Measurements from ENCODE around the gene IGFL1. TPM values are rescaled to one million over a fixed set of nuclear protein-coding genes. Genes with fewer than 3 reads are reported as not detected.
"Not testable (repeated sequence)": the region's sequence is repeated elsewhere in the genome, so short reads cannot be mapped to it uniquely, and the experiment has no call there.

Gene IGFL1
- total RNA-seq, 1 experiment from 2014 or later, result not detected

DNA sequence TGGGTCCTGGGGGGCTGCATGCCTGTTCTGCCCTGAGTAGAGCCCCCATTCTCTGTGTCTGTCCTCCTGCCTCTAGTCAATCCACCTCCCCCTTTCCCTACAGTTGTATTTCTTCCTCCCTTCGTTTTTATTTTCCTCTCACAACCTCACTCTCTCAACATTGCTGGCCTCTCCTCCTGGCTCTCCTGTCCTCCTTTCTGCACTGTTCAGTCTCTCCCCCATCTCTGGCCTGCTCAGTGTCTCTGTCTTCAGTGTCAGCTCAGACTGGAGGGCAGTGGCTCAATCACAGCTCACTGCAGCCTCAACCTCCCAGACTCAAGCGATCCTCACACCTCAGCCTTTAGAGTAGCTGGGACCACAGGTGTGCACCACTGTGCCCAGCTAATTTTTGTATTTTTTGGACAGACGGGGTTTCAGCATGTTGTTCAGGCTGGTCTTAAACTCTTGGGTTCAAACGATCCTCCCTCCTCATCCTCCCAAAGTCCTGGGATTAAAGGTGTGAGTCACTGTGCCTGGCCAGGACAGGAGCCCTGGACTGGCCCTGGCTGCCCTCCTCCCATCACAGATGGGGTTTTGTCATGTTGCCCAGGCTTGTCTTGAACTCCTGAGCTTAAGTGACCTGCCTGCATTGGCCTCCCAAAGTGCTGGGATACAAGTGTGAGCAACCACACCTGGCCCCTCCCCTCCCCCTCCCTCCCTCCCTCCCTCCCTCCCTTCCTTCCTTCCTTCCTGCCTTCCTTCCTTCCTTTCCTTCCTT, 32.0 kb upstream of the IGFL1 start:
- no peak for DNase-seq (ENCODE audit: low read depth)

GRCh38 chr19:46198756-46199155, 30.8 kb upstream of the IGFL1 start:
- in situ Hi-C loops (cut with HindIII; ENCODE audit: low pct_unique_long_range_greater_than_20kb, low sequenced_read_pairs), result no loop called here
- peak; percentile 70 for DNase-seq (ENCODE audit: low read depth)

More for the DNA sequence above, 32.0 kb upstream of the IGFL1 start:
- in situ Hi-C loops (cut with HindIII; ENCODE audit: low pct_unique_long_range_greater_than_20kb, low sequenced_read_pairs), result no loop called here

DNA sequence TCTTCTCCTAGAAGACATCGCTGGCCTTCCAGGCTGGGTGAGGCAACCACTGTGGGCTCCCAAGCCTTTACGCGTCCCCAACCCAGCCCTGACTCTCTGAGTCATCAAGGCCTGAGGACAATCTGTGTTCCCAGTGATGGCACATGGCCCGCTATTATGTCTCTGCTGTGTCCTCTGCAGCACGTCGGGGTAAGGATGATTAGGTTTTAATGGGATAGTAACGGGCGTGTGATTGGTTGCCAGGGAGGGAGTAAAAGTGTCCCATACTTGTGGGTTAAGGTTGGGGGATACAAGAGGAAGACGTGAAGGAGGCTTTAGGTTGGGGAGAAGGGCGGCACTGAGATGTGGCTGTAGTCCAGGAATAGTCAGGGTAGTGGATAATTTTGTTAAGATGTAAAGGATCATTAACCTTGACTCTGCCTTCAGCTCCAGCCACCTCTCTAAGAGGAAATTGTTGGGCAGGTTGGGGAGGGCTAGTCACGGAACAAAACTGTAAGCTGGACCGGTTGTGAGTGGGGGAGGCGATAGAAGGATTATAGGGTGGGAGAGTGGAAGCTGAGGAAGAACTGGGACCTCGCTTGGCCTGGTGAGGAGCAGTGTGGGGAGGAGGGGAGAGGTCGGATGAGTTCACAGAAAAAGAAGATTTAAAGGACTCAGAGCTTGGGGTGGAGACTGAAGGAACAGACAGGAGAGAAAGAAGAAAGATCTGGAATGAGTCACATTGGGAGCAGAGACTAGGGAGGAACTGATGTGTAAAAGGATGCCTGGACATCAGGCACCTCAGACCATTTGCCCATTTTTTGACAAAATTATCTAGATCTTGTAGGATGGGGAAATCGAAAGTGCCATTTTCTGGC, 27.9 kb upstream of the IGFL1 start:
- in situ Hi-C loops (cut with HindIII; ENCODE audit: low pct_unique_long_range_greater_than_20kb, low sequenced_read_pairs), result no loop called here
- DNase-seq (ENCODE audit: low read depth), result peak; percentile 99

DNA sequence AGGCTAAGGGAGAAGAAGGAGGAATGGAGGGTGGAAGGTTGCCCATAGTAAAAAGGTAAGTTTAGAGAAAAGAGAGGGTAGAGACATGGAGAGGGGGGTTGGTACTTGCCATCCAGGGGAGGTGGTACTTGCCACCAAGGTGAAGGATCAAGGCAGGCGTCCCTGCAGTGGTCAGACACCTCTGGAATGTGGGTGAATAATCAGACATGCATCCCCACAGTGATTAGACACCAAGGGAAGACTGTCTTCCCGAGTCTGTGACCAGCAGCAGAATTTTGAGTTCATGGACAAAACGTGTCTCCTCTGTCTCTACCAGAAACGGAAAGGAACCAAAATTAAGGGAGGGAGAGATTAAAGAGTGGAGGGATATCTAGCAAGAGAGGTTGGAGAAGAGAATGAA, 27.1 kb upstream of the IGFL1 start:
- in situ Hi-C loops (cut with HindIII; ENCODE audit: low pct_unique_long_range_greater_than_20kb, low sequenced_read_pairs), result no loop called here
- peak; percentile 61 for DNase-seq (ENCODE audit: low read depth)

DNA sequence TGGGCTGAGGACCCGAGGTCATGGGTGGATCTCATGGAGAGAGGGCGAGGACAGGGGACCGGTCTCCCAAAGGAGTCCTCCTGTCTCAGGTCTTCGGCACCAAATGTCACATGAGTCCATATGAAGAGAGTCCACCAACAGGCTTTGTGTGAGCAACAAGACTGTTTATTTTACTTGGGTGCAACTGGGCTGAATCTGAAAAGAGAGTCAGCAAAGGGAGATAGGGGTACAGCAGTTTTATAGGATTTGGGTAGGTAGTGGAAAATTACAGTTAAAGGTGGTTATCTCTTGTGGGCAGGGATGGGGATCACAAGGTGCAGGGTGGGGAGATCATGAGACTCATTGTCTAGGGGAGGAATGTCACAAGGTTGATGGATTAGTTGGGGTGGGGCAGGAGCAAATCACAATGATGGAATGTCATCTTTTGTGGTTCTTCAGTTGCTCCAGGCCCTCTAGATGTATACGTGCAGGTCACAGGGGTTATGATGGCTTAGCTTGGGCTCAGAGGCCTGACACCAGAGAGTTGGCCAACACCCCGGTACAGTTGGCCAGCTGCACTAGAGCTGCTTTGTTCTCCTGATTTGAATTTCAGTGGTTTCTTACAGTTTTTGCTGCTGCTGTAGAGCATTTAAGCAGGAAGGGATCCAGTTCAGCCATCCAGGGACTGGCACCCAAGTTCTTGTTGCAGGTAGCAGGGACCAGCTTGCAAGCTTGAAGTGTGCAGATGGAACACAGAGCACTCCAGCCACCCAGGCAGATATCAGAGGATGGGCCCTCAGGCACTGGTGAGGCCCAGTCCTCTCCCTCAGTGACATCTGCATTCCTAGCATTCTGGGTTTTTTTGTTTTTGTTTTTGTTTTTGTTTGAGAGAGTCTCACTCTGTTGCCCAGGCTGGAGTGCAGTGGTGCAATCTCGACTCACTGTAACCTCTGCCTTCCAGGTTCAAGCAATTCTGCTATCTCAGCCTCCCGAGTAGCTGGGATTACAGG, 26.4 kb upstream of the IGFL1 start:
- DNase-seq (ENCODE audit: low read depth), result peak; percentile 92
- in situ Hi-C loops (cut with HindIII; ENCODE audit: low pct_unique_long_range_greater_than_20kb, low sequenced_read_pairs), result no loop called here

GRCh38 chr19:46204008-46204407, 25.5 kb upstream of the IGFL1 start:
- in situ Hi-C loops (cut with HindIII; ENCODE audit: low pct_unique_long_range_greater_than_20kb, low sequenced_read_pairs), result no loop called here
- no peak for DNase-seq (ENCODE audit: low read depth)

GRCh38 chr19:46205183-46205984, 24.2 kb upstream of the IGFL1 start:
- DNase-seq (ENCODE audit: low read depth), result peak; percentile 70
- in situ Hi-C loops (cut with HindIII; ENCODE audit: low pct_unique_long_range_greater_than_20kb, low sequenced_read_pairs), result no loop called here

- in situ Hi-C loops (cut with HindIII; ENCODE audit: low pct_unique_long_range_greater_than_20kb, low sequenced_read_pairs), result no loop called here
- peak; percentile 47 for DNase-seq (ENCODE audit: low read depth)
Measured at GRCh38 chr19:46206176-46206575, 23.4 kb upstream of the IGFL1 start.

- no peak for DNase-seq (ENCODE audit: low read depth)
- in situ Hi-C loops (cut with HindIII; ENCODE audit: low pct_unique_long_range_greater_than_20kb, low sequenced_read_pairs), result no loop called here
Measured at GRCh38 chr19:46206682-46207081, 22.9 kb upstream of the IGFL1 start.

GRCh38 chr19:46207858-46208257, 21.7 kb upstream of the IGFL1 start:
- DNase-seq (ENCODE audit: low read depth); in situ Hi-C loops (cut with HindIII; ENCODE audit: low pct_unique_long_range_greater_than_20kb, low sequenced_read_pairs): not testable (repeated sequence)

DNA sequence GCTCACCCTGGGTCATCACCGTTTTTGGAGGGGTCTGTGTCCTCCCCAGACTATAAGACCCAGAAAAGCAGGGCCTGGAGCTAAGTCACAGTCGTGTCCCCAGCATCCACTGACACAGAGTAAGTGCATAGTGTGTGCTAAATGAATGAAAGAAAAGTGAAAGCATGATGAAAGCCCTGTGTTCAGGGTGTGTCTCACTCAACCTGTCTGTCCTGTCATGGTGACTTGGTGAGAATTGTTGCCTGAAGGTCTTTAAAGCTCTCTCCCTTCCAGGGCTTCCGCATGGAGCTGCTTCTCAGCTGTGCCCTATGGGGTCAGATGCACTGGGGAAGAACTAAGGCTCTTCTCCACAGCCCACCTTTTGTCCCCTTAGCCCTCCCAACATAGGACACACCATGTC, 20.5 kb upstream of the IGFL1 start:
- no peak for DNase-seq (ENCODE audit: low read depth)
- in situ Hi-C loops (cut with HindIII; ENCODE audit: low pct_unique_long_range_greater_than_20kb, low sequenced_read_pairs), result no loop called here

DNA sequence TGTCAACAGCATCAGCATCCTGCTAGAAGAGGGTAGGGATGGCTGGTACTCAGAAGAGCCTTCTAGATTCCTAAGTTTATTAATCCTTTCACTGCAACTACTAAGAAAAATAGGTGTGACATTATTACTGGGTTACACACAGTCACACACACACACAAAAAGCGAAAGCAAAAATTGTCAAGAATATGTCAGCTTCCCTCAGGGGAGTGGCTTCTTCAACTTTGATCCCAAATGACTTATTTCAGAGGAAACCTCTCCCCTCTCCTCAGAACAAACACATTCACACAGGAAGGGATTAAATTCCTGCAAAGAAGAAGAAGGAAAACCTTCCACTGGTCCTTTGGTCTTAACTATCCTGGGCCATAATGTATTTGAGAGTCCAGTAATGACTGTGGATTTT, 20.1 kb upstream of the IGFL1 start:
- no peak for DNase-seq (ENCODE audit: low read depth)
- in situ Hi-C loops (cut with HindIII; ENCODE audit: low pct_unique_long_range_greater_than_20kb, low sequenced_read_pairs), result no loop called here

GRCh38 chr19:46210669-46211068, 18.9 kb upstream of the IGFL1 start:
- in situ Hi-C loops (cut with HindIII; ENCODE audit: low pct_unique_long_range_greater_than_20kb, low sequenced_read_pairs), result no loop called here
- DNase-seq (ENCODE audit: low read depth), result no peak

DNA sequence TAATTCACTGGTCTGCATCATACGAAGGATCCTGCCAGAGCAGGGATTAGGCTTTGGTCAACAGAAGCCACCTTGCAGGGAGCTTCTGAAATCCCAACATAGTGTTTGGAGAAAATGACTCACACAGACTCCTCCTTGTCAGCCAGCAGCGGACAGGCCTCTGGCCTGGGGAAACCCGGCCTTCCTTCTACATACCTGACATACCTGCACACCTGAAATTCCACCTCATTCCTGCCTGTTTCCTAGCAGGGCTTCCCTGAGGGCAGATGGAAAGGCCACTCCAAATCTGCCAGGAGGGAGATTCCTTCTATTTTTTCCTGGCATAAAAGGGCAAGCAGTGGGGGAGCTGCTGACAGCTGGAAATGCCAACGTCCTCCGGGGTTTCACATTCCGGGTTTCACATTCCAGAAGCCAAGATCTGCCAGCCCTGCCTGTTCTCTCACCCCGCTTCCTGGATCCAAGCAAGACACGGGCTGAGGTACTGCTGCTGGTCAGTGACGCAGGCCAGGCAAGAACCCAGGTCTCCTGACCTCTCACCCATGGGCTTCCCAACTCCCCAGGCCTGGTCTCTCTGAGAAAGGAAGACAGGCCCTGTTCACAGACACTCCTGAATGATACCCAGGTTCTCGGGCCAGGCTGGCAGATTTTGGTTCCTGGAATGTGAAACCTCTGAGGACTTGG, 18.2 kb upstream of the IGFL1 start:
- in situ Hi-C loops (cut with HindIII; ENCODE audit: low pct_unique_long_range_greater_than_20kb, low sequenced_read_pairs), result no loop called here
- DNase-seq (ENCODE audit: low read depth), result peak; percentile 65

DNA sequence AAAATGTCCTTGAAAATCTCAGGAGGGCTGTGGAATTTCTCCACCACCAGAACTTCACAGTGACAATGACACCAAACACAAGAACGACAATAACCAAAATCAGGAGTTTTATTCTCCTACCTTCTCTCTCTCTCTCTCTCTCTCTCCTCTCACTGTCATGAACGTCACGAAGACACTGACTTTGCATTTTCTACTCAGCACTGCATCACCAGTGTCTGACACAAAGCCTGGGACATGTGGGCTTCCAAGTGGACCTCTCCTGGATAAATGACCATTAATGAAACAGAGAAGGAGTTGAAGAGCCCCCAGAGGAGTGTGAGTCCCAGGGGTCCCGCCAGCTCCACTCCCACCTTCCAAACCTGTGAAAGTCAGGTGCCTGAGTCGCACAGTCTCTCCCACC, 16.9 kb upstream of the IGFL1 start:
- DNase-seq (ENCODE audit: low read depth); in situ Hi-C loops (cut with HindIII; ENCODE audit: low pct_unique_long_range_greater_than_20kb, low sequenced_read_pairs): not testable (repeated sequence)

DNA sequence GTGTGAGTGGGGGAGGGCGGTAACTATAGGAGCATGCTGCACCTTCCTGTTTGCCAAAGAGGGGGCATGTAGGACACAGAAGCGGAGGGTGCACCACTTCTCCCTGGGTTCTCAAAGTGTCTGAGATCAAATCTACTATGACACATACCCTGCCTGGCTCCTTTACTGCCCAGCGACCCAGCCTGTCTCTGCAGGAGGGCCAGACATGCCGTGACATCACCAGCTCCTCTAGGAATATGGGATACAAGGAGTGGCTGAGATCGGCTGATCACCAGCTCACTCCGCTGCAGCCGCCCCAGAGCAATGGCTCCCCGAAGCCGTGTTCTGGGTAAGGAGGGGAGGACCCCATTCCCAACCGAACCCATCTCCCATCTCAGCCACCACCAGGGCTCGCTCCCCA, 16.4 kb upstream of the IGFL1 start:
- in situ Hi-C loops (cut with HindIII; ENCODE audit: low pct_unique_long_range_greater_than_20kb, low sequenced_read_pairs), result no loop called here
- DNase-seq (ENCODE audit: low read depth), result no peak

DNA sequence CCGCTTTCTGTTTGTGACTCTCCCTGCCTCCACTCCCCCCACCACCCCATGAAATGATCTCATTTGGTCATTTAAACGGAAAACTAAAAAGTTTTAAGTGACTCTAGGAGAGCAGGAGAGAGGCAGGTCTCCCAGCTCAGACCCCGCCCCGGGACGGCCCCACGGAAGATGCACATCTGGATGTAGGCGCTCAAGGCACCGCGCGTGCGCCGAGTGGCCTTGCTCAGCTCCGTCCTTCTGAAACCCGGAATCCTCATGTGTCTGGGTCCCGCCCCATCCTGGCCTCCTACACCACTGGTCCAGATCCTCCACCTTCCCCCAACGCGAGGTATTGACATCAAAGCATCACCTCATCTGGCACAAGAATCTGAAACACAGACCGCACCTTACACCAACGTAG, 15.7 kb upstream of the IGFL1 start:
- DNase-seq (ENCODE audit: low read depth), result no peak
- in situ Hi-C loops (cut with HindIII; ENCODE audit: low pct_unique_long_range_greater_than_20kb, low sequenced_read_pairs), result no loop called here
